ENCODE results near the gene PHF5A. TPM values are rescaled to one million over a fixed set of nuclear protein-coding genes. Genes with fewer than 3 reads are reported as not detected.

PHF5A gene
- polyA plus RNA-seq, 1 of the 3 experiments (the other 2 are of a cell fraction), result 39.6 TPM

DNA sequence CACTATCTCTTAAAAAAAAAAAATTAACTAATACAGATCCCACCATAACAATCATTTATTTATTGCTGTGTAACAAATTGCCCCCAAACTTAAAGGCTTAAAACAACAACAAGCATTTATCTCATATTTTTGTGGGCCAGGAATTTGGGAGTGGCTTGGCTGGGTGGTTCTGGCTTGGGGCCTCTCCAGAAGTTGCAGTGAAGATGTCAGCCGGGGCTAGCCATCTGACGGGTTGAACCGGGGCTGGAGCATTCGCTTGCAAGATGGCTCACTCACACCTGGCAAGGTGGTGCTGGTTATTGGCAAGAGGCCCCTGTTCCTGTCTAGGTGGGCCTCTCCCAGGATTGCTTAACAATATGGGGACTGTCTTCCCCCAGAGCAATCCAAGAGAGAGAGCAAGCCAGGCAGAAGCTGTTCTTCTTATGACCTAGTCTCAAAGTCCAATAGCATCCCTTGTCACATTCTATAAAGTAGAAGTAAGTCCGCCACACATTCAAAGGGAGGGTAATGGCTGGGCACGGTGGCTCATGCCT lies 29.9 kb upstream of the PHF5A start:
- no peak for DNase-seq
- CTCF ChIA-PET, result no interaction called here

More for the DNA sequence above, 29.9 kb upstream of the PHF5A start:
- H3K9me3 ChIP-seq, result no peaks in the 10 kb centered on the region
- H3K9ac ChIP-seq, result no peak overlapping the region
- H3F3A ChIP-seq (replicated peaks; ENCODE audit: insufficient read depth), result no peaks in the 10 kb centered on the region
- WGBS (ENCODE audit: low lambda C conversion rate), result 89% methylated on average over 5 of the region's 6 CpGs
- no peaks in the 10 kb centered on the region for H3K9me2 ChIP-seq
- POLR2A ChIA-PET, result no interaction called here
- no peaks in the 10 kb centered on the region for H3K4me1 ChIP-seq (ENCODE audit: control insufficient read depth in 1 of 2, insufficient read depth in 2 of 2, low read depth in 1 of 2, low read length in 1 of 2)
- no peak overlapping the region for H3K27ac ChIP-seq (ENCODE audit: low read depth in 2 of 2, low read length in 1 of 2)
- H3K79me2 ChIP-seq (ENCODE audit: insufficient read depth), result peaks cover 8% of the 10 kb centered on the region; the same call in 1 of the 2 replicates
- TF ChIP-seq, protein P1, sequence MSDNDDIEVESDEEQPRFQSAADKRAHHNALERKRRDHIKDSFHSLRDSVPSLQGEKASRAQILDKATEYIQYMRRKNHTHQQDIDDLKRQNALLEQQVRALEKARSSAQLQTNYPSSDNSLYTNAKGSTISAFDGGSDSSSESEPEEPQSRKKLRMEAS (IDR thresholded peaks at IDR 0.05; ENCODE audit: low read depth), result no peak
- TF ChIP-seq EP300 (IDR thresholded peaks at IDR 0.05; ENCODE audit: borderline replicate concordance in 1 of 2, low read depth in 1 of 2, low read length in 1 of 2) (no peak), FOSL2 (IDR thresholded peaks at IDR 0.05; ENCODE audit: borderline replicate concordance, low read depth) (no peak), POLR2AphosphoS5 (IDR thresholded peaks at IDR 0.05; ENCODE audit: low read depth, low read length) (no peak), FOXM1 (IDR thresholded peaks at IDR 0.05; ENCODE audit: low read depth) (no peak), CHD2 (IDR thresholded peaks at IDR 0.05; ENCODE audit: low read length, partially characterized antibody) (no peak), RAD21 (IDR thresholded peaks at IDR 0.05; ENCODE audit: low read length) (no peak), TAF1 (IDR thresholded peaks at IDR 0.05; ENCODE audit: borderline replicate concordance, low read depth, low read length) (no peak), JUND (IDR thresholded peaks at IDR 0.05) (no peak), GATA2 (CRISPR knock-in tag; IDR thresholded peaks at IDR 0.05) (no peak), GABPA (IDR thresholded peaks at IDR 0.05; ENCODE audit: low read depth) (no peak)
- TF ChIP-seq, protein P2, sequence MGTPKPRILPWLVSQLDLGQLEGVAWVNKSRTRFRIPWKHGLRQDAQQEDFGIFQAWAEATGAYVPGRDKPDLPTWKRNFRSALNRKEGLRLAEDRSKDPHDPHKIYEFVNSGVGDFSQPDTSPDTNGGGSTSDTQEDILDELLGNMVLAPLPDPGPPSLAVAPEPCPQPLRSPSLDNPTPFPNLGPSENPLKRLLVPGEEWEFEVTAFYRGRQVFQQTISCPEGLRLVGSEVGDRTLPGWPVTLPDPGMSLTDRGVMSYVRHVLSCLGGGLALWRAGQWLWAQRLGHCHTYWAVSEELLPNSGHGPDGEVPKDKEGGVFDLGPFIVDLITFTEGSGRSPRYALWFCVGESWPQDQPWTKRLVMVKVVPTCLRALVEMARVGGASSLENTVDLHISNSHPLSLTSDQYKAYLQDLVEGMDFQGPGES (IDR thresholded peaks at IDR 0.05; ENCODE audit: low read depth, low read length), result no peak
- TF ChIP-seq, protein P3, sequence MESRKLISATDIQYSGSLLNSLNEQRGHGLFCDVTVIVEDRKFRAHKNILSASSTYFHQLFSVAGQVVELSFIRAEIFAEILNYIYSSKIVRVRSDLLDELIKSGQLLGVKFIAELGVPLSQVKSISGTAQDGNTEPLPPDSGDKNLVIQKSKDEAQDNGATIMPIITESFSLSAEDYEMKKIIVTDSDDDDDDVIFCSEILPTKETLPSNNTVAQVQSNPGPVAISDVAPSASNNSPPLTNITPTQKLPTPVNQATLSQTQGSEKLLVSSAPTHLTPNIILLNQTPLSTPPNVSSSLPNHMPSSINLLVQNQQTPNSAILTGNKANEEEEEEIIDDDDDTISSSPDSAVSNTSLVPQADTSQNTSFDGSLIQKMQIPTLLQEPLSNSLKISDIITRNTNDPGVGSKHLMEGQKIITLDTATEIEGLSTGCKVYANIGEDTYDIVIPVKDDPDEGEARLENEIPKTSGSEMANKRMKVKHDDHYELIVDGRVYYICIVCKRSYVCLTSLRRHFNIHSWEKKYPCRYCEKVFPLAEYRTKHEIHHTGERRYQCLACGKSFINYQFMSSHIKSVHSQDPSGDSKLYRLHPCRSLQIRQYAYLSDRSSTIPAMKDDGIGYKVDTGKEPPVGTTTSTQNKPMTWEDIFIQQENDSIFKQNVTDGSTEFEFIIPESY (IDR thresholded peaks at IDR 0.05; ENCODE audit: borderline replicate concordance, low read depth), result no peak
- TF ChIP-seq, protein P4, sequence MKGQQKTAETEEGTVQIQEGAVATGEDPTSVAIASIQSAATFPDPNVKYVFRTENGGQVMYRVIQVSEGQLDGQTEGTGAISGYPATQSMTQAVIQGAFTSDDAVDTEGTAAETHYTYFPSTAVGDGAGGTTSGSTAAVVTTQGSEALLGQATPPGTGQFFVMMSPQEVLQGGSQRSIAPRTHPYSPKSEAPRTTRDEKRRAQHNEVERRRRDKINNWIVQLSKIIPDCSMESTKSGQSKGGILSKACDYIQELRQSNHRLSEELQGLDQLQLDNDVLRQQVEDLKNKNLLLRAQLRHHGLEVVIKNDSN (IDR thresholded peaks at IDR 0.05; ENCODE audit: borderline replicate concordance, low read depth), result no peak
- TF ChIP-seq, protein P5, sequence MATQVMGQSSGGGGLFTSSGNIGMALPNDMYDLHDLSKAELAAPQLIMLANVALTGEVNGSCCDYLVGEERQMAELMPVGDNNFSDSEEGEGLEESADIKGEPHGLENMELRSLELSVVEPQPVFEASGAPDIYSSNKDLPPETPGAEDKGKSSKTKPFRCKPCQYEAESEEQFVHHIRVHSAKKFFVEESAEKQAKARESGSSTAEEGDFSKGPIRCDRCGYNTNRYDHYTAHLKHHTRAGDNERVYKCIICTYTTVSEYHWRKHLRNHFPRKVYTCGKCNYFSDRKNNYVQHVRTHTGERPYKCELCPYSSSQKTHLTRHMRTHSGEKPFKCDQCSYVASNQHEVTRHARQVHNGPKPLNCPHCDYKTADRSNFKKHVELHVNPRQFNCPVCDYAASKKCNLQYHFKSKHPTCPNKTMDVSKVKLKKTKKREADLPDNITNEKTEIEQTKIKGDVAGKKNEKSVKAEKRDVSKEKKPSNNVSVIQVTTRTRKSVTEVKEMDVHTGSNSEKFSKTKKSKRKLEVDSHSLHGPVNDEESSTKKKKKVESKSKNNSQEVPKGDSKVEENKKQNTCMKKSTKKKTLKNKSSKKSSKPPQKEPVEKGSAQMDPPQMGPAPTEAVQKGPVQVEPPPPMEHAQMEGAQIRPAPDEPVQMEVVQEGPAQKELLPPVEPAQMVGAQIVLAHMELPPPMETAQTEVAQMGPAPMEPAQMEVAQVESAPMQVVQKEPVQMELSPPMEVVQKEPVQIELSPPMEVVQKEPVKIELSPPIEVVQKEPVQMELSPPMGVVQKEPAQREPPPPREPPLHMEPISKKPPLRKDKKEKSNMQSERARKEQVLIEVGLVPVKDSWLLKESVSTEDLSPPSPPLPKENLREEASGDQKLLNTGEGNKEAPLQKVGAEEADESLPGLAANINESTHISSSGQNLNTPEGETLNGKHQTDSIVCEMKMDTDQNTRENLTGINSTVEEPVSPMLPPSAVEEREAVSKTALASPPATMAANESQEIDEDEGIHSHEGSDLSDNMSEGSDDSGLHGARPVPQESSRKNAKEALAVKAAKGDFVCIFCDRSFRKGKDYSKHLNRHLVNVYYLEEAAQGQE (IDR thresholded peaks at IDR 0.05; ENCODE audit: low read depth, low read length), result no peak
- TF ChIP-seq, protein P6, sequence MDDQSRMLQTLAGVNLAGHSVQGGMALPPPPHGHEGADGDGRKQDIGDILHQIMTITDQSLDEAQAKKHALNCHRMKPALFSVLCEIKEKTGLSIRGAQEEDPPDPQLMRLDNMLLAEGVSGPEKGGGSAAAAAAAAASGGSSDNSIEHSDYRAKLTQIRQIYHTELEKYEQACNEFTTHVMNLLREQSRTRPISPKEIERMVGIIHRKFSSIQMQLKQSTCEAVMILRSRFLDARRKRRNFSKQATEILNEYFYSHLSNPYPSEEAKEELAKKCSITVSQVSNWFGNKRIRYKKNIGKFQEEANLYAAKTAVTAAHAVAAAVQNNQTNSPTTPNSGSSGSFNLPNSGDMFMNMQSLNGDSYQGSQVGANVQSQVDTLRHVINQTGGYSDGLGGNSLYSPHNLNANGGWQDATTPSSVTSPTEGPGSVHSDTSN (IDR thresholded peaks at IDR 0.05), result no peak
- TF ChIP-seq, protein P7, sequence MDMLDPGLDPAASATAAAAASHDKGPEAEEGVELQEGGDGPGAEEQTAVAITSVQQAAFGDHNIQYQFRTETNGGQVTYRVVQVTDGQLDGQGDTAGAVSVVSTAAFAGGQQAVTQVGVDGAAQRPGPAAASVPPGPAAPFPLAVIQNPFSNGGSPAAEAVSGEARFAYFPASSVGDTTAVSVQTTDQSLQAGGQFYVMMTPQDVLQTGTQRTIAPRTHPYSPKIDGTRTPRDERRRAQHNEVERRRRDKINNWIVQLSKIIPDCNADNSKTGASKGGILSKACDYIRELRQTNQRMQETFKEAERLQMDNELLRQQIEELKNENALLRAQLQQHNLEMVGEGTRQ (IDR thresholded peaks at IDR 0.05; ENCODE audit: borderline replicate concordance, low read depth, low read length), result no peak
- no peaks in the 10 kb centered on the region for H3K36me3 ChIP-seq (replicated peaks in 1 of 2; ENCODE audit: control insufficient read depth in 1 of 2, insufficient read depth in 2 of 2, low read length in 1 of 2)
- no peaks in the 10 kb centered on the region for H4K20me1 ChIP-seq (ENCODE audit: insufficient read depth)
- no peak overlapping the region for H3K4me3 ChIP-seq (ENCODE audit: low read depth in 2 of 2, low read length in 1 of 2)
- H3K27me3 ChIP-seq (ENCODE audit: insufficient read depth), result no peaks in the 10 kb centered on the region
- no peak overlapping the region for H3K4me2 ChIP-seq
- H2AFZ ChIP-seq (ENCODE audit: low read depth), result no peak overlapping the region
